HG02884 (cell line): ENCODE data around the gene CXXC5.

Experiments
- ATAC-seq: cut with Tn5 transposase; IDR thresholded peaks from one replicate; pipeline ENCODE4 v1.9.1; 2021; ENCODE audit warnings: mild to moderate bottlenecking, moderate library complexity; ENCODE audit not compliant: unreplicated experiment

CXXC5 gene

DNA sequence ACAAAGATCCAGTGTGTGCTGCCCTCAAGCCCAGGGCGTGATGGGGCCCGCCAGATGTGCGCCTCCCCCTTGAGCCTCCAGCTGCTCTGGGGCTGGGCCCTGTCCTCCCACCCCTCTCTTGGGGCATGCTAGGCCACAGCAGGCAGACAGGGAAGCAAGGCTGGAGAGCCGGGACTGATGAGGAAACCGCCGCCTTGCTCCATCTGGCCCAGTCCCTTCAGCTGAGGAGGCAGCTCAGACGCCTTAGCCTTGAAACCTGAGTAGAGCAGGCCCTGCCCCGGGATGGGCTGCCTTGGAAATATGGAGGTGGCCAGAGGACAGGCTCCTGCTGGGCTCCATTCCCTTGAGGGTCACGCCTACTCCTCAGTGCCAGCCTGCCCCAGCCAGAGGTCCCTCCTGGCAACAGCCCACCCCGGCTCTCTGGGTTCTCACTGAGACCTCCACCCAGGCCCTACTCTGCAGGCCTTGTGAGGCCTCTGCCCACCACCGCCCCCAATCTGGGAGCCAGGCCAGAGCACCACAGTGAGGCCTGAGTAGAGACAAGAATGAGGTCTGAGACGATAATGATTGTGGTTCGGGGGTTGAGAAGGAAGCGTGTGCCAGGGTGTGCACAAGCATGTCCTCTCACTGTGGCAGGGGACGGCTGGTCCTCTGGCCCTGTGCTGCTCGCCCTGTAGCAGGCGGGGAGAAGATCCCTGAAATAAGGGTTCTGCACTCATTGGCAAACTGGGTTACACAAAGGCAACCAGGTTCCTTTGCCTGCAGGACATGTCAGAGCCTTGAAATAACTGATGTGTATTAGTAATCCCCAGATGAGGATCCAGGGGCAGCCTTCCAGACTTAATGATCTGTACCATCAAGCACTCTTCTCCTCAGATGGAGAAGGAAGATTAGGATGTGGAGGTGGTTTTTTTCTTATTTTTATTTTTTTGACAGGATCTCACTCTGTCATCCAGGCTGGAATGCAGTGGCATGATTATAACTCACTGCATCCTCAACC, 30.9 kb downstream of the CXXC5 start:
- no peak for ATAC-seq

DNA sequence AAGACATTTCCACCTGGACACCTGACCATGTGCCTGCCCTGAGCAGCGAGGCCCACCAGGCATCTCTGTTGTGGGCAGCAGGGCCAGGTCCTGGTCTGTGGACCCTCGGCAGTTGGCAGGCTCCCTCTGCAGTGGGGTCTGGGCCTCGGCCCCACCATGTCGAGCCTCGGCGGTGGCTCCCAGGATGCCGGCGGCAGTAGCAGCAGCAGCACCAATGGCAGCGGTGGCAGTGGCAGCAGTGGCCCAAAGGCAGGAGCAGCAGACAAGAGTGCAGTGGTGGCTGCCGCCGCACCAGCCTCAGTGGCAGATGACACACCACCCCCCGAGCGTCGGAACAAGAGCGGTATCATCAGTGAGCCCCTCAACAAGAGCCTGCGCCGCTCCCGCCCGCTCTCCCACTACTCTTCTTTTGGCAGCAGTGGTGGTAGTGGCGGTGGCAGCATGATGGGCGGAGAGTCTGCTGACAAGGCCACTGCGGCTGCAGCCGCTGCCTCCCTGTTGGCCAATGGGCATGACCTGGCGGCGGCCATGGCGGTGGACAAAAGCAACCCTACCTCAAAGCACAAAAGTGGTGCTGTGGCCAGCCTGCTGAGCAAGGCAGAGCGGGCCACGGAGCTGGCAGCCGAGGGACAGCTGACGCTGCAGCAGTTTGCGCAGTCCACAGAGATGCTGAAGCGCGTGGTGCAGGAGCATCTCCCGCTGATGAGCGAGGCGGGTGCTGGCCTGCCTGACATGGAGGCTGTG, 32.4 kb downstream of the CXXC5 start:
- ATAC-seq = no peak

DNA sequence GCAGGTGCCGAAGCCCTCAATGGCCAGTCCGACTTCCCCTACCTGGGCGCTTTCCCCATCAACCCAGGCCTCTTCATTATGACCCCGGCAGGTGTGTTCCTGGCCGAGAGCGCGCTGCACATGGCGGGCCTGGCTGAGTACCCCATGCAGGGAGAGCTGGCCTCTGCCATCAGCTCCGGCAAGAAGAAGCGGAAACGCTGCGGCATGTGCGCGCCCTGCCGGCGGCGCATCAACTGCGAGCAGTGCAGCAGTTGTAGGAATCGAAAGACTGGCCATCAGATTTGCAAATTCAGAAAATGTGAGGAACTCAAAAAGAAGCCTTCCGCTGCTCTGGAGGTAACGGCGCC, 32.9 kb downstream of the CXXC5 start:
- no peak for ATAC-seq

DNA sequence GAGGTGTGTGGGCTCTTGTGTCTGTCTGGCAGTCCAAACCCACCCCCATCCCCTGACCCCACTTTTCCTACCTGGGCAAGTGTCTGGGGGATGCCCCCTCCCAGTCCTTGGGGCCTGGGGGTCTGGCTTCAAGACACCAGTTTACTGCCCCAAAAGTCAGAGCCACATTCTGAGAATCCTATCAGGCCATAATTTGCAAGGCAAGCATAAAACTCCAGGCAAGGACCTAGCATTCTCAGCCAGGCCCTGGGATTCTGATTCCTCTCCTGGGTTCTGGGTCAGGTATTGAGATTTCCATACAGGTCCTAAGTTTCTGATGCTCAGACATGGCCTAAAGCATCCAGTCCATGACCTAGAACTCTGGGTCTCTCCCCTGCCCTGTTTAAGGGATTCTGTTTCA, 33.3 kb downstream of the CXXC5 start:
- ATAC-seq = no peak

DNA sequence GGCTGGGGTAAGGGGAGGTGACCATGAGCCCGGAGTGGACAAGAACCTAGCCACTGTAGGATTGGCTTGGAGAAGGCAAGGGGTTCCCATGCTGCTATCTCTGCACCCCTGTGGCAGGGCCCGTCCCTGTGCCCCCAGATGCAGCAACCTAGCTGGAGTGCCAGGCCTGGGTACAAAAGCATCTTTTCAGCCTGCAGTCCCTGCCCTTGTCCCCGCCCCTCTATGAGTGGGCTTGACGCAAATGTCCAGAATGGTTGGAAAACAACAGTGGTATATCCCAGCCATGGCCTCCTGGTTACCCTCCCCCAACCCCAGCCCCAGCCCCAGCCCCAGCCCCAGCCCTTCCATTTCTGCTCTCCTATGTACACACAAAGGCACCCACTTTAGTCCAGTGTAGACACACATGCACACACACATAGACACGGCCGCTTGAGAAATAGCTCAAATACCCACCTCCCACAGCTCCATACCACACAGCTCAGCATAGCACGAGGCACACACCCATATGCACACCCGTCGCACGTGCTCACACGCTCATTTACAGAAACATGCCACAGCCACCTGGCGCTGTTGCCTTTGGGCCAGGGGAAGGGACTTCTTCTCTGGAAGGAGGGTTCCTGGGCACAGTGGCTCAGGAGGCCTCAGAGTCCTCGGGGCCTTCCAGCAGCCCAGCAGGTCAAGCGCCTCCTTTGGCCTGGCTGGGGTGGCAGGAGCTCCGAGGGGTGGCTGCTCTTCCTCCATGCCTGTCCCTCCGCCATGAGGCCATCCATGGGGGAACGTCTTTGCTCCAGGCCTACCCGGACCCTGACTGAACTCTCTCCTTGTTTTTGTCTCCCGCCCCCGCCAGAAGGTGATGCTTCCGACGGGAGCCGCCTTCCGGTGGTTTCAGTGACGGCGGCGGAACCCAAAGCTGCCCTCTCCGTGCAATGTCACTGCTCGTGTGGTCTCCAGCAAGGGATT, 34.1 kb downstream of the CXXC5 start:
- ATAC-seq = no peak

DNA sequence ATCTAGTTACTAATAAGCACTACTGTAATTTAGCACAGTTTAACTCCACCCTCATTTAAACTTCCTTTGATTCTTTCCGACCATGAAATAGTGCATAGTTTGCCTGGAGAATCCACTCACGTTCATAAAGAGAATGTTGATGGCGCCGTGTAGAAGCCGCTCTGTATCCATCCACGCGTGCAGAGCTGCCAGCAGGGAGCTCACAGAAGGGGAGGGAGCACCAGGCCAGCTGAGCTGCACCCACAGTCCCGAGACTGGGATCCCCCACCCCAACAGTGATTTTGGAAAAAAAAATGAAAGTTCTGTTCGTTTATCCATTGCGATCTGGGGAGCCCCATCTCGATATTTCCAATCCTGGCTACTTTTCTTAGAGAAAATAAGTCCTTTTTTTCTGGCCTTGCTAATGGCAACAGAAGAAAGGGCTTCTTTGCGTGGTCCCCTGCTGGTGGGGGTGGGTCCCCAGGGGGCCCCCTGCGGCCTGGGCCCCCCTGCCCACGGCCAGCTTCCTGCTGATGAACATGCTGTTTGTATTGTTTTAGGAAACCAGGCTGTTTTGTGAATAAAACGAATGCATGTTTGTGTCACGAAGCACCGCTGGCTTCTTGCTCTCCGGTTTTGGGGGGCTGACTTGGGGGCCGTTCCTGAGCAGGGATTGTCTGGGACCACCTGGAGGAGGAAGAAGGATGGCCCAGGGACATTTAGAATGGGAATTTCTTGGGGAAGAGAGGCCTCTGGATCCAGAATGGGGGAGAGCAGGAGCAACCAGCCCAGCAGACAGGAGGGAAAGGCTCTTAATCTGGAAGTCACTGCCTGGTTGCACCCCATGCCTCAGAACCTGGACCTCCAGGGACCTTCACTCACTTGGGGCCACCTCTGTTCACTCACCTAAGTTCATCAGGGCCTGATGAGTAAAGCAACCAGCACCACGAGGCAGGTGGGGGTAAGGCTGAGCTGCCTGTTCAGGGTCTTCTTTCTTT, 35.4 kb downstream of the CXXC5 start:
- ATAC-seq = no peak

DNA sequence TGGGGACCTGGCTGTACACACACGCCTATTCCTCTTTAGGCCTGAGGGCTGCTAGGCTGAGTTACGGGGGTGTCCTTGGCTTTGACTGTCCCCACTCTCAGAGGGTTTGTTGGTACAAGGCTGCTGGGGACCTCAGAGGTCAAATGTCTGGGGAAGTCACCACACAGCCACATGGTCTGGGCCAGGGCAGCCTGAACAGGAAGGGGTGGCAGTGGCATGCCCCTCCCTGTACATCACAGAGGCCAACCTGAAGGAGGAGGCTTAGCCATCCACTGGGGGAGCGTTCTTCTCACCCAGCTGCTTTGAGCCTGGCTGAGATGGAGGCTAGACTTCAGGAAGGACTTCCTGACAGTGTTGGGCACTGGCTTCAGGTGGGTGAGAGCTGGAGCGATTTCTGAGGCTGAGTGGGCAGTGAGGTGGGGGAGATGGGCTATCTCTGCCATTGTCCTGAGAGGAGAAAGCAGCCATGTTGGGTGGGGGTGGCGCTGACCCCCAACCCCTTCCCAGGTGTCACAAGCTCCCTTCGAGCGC, 36.3 kb downstream of the CXXC5 start:
- no peak for ATAC-seq

DNA sequence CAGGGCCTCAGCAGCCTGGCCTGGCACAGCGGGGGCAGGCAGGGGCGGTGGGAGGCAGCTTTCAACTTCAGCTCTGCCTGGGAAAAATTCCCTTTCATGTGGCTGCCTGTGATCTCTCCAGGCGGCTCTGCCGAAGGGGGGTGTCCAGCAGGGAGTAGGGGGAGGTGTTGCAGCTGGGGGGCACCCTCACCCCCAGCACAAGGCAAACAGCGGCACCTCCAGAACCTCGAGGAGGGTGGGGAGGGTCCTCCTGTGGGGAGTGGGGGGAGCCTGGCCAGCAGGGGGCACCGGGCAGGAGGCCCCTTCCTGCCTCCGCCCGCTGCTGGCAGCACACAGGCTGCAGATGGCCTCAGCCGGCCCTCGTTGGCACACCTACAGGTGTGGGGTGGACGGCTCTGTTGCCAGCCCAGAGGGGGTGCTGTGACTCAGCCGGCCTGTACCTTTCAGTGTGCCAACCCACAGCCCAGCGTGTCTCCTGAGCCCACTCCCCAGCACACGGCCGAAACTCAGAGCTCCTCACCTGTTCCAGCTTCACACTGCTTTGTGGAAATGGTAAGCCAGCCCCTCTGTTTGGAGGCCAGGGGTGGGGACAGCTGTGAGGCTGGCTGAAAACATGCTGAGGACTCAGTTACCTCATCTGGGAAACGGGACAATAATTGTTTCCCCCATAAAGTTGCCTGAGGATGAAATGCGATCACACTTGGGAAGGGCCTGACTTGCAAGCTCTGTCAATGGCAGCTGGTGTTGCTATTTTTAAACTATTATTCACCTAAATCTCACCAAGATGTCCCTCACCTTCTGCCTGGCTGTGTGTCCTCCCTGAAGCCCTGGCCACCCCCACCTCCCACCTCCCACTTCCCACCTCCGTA, 37.0 kb downstream of the CXXC5 start:
- no peak for ATAC-seq

DNA sequence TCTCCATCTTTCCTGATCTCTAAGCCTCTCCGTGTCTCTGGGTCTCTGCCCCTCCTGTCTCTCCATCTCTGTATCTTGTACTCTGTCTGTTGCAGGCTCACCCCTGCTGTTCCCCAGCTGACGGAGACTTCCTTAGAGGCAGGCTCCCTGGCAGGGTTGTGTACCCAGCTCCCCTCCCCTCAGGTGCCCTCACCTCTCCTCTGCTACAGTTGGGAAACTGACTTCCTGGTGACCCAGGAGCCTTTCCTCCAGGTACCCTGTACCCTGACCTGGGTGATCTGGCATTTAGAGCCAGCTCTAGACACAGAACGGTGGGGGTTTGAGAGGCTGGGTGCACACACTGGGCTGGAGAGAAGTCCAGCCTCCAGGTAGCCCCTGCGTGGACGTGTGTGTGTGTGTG, 37.7 kb downstream of the CXXC5 start:
- no peak for ATAC-seq

DNA sequence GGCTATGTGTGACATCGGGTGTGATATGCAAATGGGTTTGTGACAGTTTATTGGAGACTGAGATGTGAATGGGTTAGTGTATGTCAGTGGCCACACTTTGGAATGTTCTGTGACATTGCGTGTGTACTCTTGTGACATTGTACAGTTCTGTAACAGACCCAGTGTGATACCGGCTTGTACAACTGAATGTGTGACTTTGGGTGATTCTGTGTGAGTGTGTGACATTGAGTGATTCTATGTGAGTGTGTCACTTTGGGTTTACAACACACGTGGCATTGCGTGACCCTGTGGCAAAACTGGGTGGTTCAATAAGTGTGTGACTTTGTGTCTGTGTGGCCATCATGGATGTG, 38.2 kb downstream of the CXXC5 start:
- ATAC-seq = no peak

DNA sequence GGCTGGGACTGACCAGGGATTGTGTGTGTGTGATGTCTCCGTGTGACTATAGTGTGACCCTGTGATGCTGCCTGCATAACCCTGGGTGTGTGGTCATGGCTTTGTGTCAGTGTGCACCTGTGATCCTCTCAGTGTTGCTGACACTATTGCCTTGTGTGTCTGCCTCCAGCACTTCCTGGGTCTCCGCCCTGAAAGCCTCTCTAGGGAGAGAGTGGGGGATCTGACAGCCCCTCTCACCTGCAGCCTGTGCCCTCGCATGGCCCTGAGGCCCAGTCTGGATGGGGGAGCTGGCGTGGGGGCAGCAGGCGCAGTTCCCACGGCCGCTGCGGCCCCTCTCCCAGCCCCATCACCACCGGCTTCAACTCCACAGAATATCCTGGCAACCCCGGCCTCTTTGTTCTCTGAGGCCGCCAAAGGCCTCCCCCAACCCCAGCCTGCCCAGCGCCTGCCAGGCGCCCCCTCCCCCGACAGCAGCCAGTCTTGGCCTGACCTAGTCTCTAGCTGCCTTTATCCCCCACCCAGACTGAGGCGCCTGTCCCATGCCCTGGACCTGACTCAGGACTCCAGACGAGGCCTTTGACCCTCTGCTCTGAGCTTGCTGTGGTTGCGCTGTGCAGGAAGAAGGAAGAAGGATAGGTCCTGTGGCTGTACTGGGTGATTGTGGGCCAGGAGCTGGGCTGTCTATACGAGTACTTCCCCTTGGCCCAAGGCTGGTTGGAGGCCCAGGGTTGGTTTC, 38.7 kb downstream of the CXXC5 start:
- no peak for ATAC-seq

DNA sequence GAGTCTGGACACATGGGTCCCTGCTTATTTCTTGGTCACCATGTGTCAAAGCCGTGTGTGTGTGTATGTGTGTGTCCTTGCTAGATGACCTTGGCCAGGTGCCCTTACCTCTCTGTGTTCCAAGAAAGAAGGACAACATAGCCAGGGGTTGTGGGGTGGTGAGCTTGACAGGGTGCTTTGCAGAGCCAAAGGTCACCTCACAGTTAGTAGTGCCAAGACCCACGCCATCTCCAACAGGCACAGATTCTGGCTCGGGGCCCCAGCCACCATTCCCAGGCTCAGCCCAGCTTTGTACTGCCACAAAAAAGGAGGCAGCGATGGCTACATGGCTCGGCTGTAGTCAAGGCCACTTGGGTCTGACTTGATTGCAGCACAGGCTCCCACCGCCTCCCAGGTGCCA, 39.5 kb downstream of the CXXC5 start:
- ATAC-seq = no peak

DNA sequence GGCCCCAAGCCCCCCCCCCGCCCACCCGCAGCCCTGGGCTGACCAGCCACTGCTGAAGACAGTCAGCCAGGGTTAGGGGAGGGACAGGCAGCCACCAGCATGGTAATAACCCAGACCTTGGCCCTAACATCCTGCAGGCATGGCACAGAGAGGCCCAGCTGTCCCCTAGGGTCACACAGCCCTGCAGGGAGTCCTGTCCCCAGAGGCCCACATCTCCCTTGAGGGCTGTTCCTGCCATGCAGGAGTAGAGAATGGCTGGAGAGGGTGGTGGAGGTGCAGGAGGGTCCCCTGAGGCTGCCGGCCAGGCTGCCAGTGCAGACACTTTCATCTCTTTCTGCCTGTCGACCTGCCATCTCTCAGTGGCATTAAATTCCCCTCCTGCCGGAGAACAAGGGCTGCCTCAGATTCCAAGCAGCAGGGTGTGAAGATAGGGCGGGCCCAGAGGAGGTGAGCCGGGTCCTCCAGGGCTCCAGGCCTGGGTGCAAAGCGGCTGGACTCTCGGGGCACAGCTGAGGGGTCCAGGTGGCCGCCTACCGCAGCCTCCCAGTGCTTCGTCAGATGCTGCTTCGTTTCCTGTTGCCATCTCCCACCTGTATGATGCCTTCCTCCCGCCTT, 40.0 kb downstream of the CXXC5 start:
- ATAC-seq = no peak

DNA sequence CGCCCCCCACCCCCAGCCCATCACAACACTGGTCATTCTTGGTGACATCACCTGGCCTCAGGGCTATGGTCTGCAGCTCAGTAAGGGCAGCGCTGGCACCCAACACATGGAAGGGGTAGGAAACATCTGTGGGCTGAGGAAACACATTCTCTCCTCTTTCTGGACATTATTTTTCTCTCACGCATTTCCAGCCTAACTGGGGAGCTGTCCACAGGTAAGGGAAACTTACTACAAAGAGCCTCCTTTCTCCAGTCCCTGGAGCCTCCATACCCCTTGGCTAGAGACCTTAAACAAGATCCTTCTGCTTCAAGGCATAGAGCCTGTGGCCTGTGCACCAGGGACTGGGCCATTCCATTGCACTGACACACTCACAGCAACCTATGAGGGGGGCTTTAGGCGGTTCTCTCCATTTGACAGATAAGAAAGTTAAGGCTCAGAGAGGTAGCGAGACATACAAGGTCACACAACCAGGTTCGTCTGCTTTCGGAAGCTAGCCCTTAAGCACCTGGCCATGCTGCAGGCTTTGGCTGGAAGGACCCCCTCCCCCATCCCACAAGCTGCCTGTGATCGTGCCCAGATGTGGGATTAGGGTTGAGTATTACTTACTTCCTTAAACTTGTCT, 40.7 kb downstream of the CXXC5 start:
- ATAC-seq = no peak

DNA sequence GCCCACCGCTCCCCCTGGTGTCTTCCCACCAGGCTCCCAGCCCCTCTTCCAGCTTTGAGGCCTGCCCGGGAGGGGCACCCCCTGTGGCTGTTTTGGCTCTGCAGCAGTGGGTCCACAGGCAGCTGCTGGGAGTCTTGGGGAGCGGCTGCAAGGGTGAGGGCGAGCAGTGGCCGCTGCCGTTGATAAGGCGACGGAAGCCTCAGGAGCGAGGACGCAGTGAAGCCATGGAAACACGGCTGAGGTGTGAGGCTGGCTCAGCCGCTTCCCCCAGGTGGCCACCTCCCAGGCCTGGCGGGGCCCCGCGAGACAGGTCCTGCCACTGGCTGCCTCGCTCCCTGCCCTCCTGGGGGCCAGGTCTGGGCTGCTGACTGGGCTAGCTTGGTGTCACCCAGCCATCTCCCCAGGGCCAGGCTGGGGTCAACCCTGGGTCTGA, 41.5 kb downstream of the CXXC5 start:
- ATAC-seq = no peak

DNA sequence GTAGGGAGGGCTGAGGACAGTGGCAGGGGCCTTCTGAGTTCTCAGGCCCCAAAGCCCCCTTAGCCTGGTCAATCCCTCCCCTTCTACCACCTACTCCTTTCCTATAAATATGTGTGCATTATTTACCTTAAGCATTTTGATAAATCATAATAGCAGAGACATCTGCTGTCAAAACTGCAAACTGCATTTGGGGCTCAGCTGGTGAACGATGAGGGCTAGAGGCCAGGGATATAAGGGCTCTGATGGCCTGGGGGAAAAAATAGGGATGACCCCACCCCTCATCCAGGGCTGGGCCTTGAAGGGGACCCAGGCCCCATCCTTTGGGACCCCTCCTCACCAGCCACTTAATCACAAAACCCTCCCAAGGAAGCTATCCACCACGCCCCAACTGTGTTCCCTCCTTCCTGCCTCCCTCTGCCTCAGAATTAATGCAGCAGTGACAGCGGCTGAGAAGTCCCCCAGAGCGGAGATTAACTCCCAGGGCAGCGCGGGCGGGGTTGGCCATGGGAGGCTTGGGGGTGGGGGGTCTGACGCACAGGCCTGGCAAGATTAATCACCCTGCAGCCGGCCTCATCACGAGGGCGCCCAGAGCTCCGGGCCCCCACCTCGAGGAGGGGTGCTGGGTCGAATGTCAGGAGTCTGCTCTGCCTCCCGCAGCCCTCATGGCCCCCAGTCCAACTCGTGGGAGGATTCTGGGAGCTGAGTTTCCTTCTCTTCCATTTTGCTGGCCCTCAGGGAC, 42.1 kb downstream of the CXXC5 start:
- no peak for ATAC-seq
